ENCODE data around the gene DOCK4. TPM values are rescaled to one million over a fixed set of nuclear protein-coding genes. Genes with fewer than 3 reads are reported as not detected.

Gene DOCK4
- total RNA-seq, 1 donor, result 31.8 TPM

GRCh38 chr7:111834367-111834766 is 371.8 kb downstream of the DOCK4 start:
- H3K4me1 ChIP-seq (ENCODE audit: insufficient read depth, low read length), result peaks cover 21% of the 10 kb centered on the region
- no peaks in the 10 kb centered on the region for H4K20me1 ChIP-seq (ENCODE audit: insufficient read depth, low read length)
- H3K79me2 ChIP-seq (ENCODE audit: insufficient read depth, low read length), result no peaks in the 10 kb centered on the region
- DNase-seq (ENCODE audit: insufficient read length, low spot score, missing footprints), result no peak
- TF ChIP-seq CTCF (IDR thresholded peaks at IDR 0.05; ENCODE audit: extremely low read depth, low read depth, low read length), result no peak
- H3K27me3 ChIP-seq (ENCODE audit: insufficient read depth, low read length), result no peaks in the 10 kb centered on the region
- H3K4me2 ChIP-seq (ENCODE audit: insufficient read depth, low read length), result no peak overlapping the region
- no peak overlapping the region for H2AFZ ChIP-seq (ENCODE audit: low read length)
- H3K9me3 ChIP-seq (ENCODE audit: low read depth, low read length), result no peaks in the 10 kb centered on the region
- no peaks in the 10 kb centered on the region for H3K36me3 ChIP-seq (ENCODE audit: insufficient read depth, low read length)
- peak overlapping the region; percentile 54 for H3K27ac ChIP-seq (ENCODE audit: low read depth, low read length)
- H3K4me3 ChIP-seq (ENCODE audit: insufficient read depth, low read length), result no peak overlapping the region

DNA sequence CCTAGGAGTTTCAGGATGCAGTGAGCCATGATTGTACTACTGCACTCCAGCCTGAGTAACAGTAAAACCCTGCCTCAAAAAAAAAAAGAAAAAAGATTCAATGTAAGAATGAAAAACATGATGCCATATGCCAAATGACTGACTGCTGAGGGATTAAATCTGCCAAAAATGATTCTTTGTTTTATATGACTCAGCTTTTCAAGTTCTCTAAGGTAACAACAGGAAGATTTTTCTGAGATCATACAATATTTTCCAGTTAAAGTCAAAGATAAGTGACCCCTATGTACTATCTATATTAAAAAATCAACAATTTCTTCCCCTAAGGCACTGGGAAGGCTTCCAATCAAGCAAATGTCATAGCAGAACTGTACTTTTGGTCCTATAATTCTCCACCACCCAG is 372.7 kb downstream of the DOCK4 start:
- Histone ChIP-seq H4K20me1 (ENCODE audit: insufficient read depth, low read length) (no peaks in the 10 kb centered on the region), H3K4me2 (ENCODE audit: insufficient read depth, low read length) (no peak overlapping the region), H3K36me3 (ENCODE audit: insufficient read depth, low read length) (no peaks in the 10 kb centered on the region), H3K4me1 (ENCODE audit: insufficient read depth, low read length) (peaks cover 21% of the 10 kb centered on the region), H3K4me3 (ENCODE audit: insufficient read depth, low read length) (no peak overlapping the region), H2AFZ (ENCODE audit: low read length) (no peak overlapping the region), H3K9me3 (ENCODE audit: low read depth, low read length) (no peaks in the 10 kb centered on the region), H3K27me3 (ENCODE audit: insufficient read depth, low read length) (no peaks in the 10 kb centered on the region), H3K79me2 (ENCODE audit: insufficient read depth, low read length) (no peaks in the 10 kb centered on the region), H3K27ac (ENCODE audit: low read depth, low read length) (peak overlapping the region; percentile 69)
- TF ChIP-seq CTCF (IDR thresholded peaks at IDR 0.05; ENCODE audit: extremely low read depth, low read depth, low read length), result no peak
- DNase-seq (ENCODE audit: insufficient read length, low spot score, missing footprints), result no peak

- no peak overlapping the region for H3K27ac ChIP-seq (ENCODE audit: low read depth, low read length)
- H3K4me2 ChIP-seq (ENCODE audit: insufficient read depth, low read length), result no peak overlapping the region
- H3K4me1 ChIP-seq (ENCODE audit: insufficient read depth, low read length), result peaks cover 25% of the 10 kb centered on the region
- H4K20me1 ChIP-seq (ENCODE audit: insufficient read depth, low read length), result no peaks in the 10 kb centered on the region
- no peak for DNase-seq (ENCODE audit: insufficient read length, low spot score, missing footprints)
- no peak for TF ChIP-seq CTCF (IDR thresholded peaks at IDR 0.05; ENCODE audit: extremely low read depth, low read depth, low read length)
- no peaks in the 10 kb centered on the region for H3K79me2 ChIP-seq (ENCODE audit: insufficient read depth, low read length)
- no peaks in the 10 kb centered on the region for H3K27me3 ChIP-seq (ENCODE audit: insufficient read depth, low read length)
- no peak overlapping the region for H2AFZ ChIP-seq (ENCODE audit: low read length)
- no peaks in the 10 kb centered on the region for H3K36me3 ChIP-seq (ENCODE audit: insufficient read depth, low read length)
- H3K9me3 ChIP-seq (ENCODE audit: low read depth, low read length), result no peaks in the 10 kb centered on the region
- no peak overlapping the region for H3K4me3 ChIP-seq (ENCODE audit: insufficient read depth, low read length)
Measured at GRCh38 chr7:111832174-111832573, 374.0 kb downstream of the DOCK4 start.

- TF ChIP-seq CTCF (IDR thresholded peaks at IDR 0.05; ENCODE audit: extremely low read depth, low read depth, low read length), result no peak
- Histone ChIP-seq H3K4me1 (ENCODE audit: insufficient read depth, low read length) (peaks cover 15% of the 10 kb centered on the region), H3K27me3 (ENCODE audit: insufficient read depth, low read length) (no peaks in the 10 kb centered on the region), H3K4me2 (ENCODE audit: insufficient read depth, low read length) (no peak overlapping the region), H3K79me2 (ENCODE audit: insufficient read depth, low read length) (no peaks in the 10 kb centered on the region), H3K27ac (ENCODE audit: low read depth, low read length) (no peak overlapping the region), H3K9me3 (ENCODE audit: low read depth, low read length) (no peaks in the 10 kb centered on the region), H3K4me3 (ENCODE audit: insufficient read depth, low read length) (no peak overlapping the region), H2AFZ (ENCODE audit: low read length) (no peak overlapping the region), H3K36me3 (ENCODE audit: insufficient read depth, low read length) (no peaks in the 10 kb centered on the region), H4K20me1 (ENCODE audit: insufficient read depth, low read length) (no peaks in the 10 kb centered on the region)
- no peak for DNase-seq (ENCODE audit: insufficient read length, low spot score, missing footprints)
Measured at GRCh38 chr7:111829221-111829620, 377.0 kb downstream of the DOCK4 start.
